Thoracic aorta (tissue), 2 donors: ENCODE measurements around the gene BAMBI. TPM values are rescaled to one million over a fixed set of nuclear protein-coding genes. Genes with fewer than 3 reads are reported as not detected.

ENCODE experiments used
- ATAC-seq: fragments of 150-250 bp; one replicate; pipeline ENCODE4 v1.8.0; 2017; ENCODE audit warnings: low read depth; ENCODE audit not compliant: insufficient number of reproducible peaks, low FRiP score
- DNase-seq: peaks from one replicate; pipeline ENCODE4 v3.0.0-alpha.2; 2020; ENCODE audit warnings: low spot score
- H3K27ac ChIP-seq, 2 donors: fragments of 200-600 bp; sonication (generic); 1 replicate in 1 of 2; 2 replicates in 1 of 2; pipeline ENCODE4 v1.5.1; 2016; ENCODE audit warnings: mild to moderate bottlenecking in 2 of 2, moderate library complexity in 2 of 2
- H3K27me3 ChIP-seq: fragments of 200-600 bp; sonication (generic); replicated peaks from 2 replicates; pipeline ENCODE4 v1.6.0; 2016; ENCODE audit warnings: mild to moderate bottlenecking; ENCODE audit not compliant: insufficient read depth
- H3K36me3 ChIP-seq: fragments of 200-600 bp; sonication (generic); one replicate; pipeline ENCODE4 v1.5.1; 2016
- H3K4me1 ChIP-seq, 2 donors: fragments of 200-600 bp; sonication (generic); 1 replicate in 1 of 2; 2 replicates in 1 of 2; pipeline versions ENCODE4 v1.5.1 to v1.6.0; 2016; ENCODE audit warnings: low read depth in 2 of 2, mild to moderate bottlenecking in 1 of 2; ENCODE audit not compliant: control insufficient read depth in 1 of 2
- H3K4me3 ChIP-seq: fragments of 200-600 bp; sonication (generic); 2 replicates; pipeline ENCODE4 v1.5.1; 2016; ENCODE audit warnings: mild to moderate bottlenecking
- H3K9me3 ChIP-seq: fragments of 200-600 bp; sonication (generic); 2 replicates; pipeline ENCODE4 v1.5.1; 2016
- total RNA-seq, 2 donors: library from RNA; depleted of rRNA; stranded (reverse); fragments of >200 nt; gene quantifications; one replicate each; pipeline versions ENCODE4 v1.1.0 to v1.2.3, GENCODE V29; 2016
- TF ChIP-seq, protein P1 (sequence below): fragments of 200-600 bp; sonication (generic); IDR thresholded peaks from one replicate; pipeline ENCODE4 v1.5.1; 2019; ENCODE audit warnings: antibody characterized with exemption

BAMBI gene
- 10 to 100 TPM; 14.9 to 24.8 TPM for total RNA-seq

- peak within 1 kb of the TSS; percentile 62 to 71 for H3K27ac ChIP-seq
- no peaks in the 10 kb centered on the region for H3K9me3 ChIP-seq
- TF ChIP-seq, protein P1, sequence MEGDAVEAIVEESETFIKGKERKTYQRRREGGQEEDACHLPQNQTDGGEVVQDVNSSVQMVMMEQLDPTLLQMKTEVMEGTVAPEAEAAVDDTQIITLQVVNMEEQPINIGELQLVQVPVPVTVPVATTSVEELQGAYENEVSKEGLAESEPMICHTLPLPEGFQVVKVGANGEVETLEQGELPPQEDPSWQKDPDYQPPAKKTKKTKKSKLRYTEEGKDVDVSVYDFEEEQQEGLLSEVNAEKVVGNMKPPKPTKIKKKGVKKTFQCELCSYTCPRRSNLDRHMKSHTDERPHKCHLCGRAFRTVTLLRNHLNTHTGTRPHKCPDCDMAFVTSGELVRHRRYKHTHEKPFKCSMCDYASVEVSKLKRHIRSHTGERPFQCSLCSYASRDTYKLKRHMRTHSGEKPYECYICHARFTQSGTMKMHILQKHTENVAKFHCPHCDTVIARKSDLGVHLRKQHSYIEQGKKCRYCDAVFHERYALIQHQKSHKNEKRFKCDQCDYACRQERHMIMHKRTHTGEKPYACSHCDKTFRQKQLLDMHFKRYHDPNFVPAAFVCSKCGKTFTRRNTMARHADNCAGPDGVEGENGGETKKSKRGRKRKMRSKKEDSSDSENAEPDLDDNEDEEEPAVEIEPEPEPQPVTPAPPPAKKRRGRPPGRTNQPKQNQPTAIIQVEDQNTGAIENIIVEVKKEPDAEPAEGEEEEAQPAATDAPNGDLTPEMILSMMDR: peak; percentile 59
- H3K4me3 ChIP-seq: peak within 1 kb of the TSS; percentile 84
- no peaks in the 10 kb centered on the region for H3K36me3 ChIP-seq
- peaks cover 0 to 19% of the 10 kb centered on the region in 2 donors for H3K4me1 ChIP-seq
- DNase-seq (peak; percentile 45), ATAC-seq (peak; percentile 59)
- H3K27me3 ChIP-seq: no peaks in the 10 kb centered on the region
Measured at GRCh38 chr10:28676968-28677887, at the start of gene BAMBI. TSS of gene BAMBI (plus strand) at chr10:28677521. CDS start at chr10:28677898, 377 bp downstream.

DNA sequence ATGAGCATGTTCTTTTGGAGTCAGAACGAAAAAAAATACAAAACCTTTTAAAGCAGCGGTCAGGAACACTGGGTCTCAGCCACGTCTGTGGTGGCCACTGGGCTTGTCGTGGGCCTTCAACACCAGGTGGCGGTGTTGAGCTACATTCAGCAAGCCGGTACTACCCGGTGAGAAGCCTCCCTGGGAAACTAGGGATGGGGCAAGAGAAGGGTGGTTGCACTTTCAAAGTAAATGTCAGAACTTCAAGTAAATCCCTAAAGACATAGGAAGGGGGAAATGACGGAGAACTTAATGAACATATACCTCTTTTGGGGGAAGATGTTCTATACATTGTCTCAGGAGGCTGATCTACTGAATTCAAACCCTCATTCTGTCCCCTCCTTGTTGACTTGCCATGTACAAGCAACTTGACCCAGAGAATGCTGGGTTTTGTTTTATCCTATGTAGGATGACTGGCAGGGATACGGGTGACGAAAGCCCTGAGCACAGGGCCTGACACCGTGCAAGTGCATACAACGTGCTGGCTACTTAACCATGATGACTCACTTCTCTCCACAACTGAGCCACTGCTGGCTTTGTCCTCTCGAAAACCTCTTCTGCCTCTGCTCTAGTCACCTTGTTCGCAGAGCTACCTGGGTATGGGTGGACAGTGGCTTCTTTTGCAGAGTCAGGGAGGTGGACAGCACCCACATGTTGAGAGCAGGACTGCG, 49.0 kb upstream of the BAMBI start:
- Histone ChIP-seq H3K27ac (no peak overlapping the region), H3K4me3 (no peak overlapping the region), H3K4me1 (peaks cover 0 to 4% of the 10 kb centered on the region in 2 donors), H3K36me3 (no peaks in the 10 kb centered on the region), H3K27me3 (no peaks in the 10 kb centered on the region), H3K9me3 (no peaks in the 10 kb centered on the region)
- DNase-seq (peak; percentile 28), ATAC-seq (peak; percentile 15)
- TF ChIP-seq, protein P1: peak; percentile 85

- no peak for DNase-seq
- no peak for ATAC-seq
Measured at GRCh38 chr10:28631896-28632583, 45.3 kb upstream of the BAMBI start.

GRCh38 chr10:28632584-28632945, 44.8 kb upstream of the BAMBI start:
- DNase-seq (no peak), ATAC-seq (no peak)
- no peak overlapping the region for H3K27ac ChIP-seq
- peaks cover 0 to 4% of the 10 kb centered on the region in 2 donors for H3K4me1 ChIP-seq
- TF ChIP-seq, protein P1: no peak
- no peaks in the 10 kb centered on the region for H3K27me3 ChIP-seq
- no peak overlapping the region for H3K4me3 ChIP-seq
- no peaks in the 10 kb centered on the region for H3K9me3 ChIP-seq
- no peaks in the 10 kb centered on the region for H3K36me3 ChIP-seq

More at GRCh38 chr10:28631896-28632583, 45.3 kb upstream of the BAMBI start:
- TF ChIP-seq, protein P1: no peak
- Histone ChIP-seq H3K36me3 (no peaks in the 10 kb centered on the region), H3K9me3 (no peaks in the 10 kb centered on the region), H3K4me1 (peaks cover 0 to 4% of the 10 kb centered on the region in 2 donors), H3K27me3 (no peaks in the 10 kb centered on the region), H3K4me3 (no peak overlapping the region), H3K27ac (no peak overlapping the region)
